Activated T-cell treated with anti-CD3 and anti-CD28 coated beads, Interleukin-2, amount 50 U/mL, for 48 hours (primary cell): Measurements from ENCODE around the gene ZNF248.
"Not testable (repeated sequence)": the region's sequence is repeated elsewhere in the genome, so short reads cannot be mapped to it uniquely, and the experiment has no call there.

Experiments used
- DNase-seq, 2 experiments: peaks; one replicate each; pipeline ENCODE4 v3.0.0-alpha.2; 2020

ZNF248 gene

GRCh38 chr10:37738241-37738640 is 119.2 kb downstream of the ZNF248 start:
- not testable (repeated sequence) for DNase-seq

- DNase-seq, result no peak
These were observed 120.1 kb downstream of the ZNF248 start for GRCh38 chr10:37737336-37737735.

DNA sequence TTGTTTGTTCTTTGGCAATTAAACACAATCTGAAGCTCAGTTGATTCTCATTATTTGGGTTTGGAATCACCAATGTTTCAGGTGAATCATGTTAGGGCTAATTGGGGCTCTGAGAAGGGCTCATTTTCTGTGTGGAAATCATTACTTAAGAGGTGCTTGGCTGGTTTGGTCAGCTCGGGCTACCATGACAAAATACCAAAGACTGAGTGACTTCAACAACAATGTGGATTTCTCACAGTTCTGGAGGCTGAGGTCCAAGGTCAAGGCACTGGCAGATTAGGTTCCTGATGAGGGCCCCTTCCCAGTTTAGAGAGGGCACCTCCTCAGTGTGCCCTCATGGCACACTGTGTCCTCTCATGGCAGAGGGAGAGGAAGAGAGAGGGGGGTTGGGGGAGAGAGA is 121.3 kb downstream of the ZNF248 start:
- no peak for DNase-seq

- no peak for DNase-seq
These were observed 122.4 kb downstream of the ZNF248 start for GRCh38 chr10:37734971-37735370.
